MM.1S (cell line): ENCODE measurements around the gene ARHGAP26.

Source experiments
- DNase-seq: peaks from one replicate; pipeline ENCODE4 v3.0.0-alpha.2; 2015
- H2AFZ ChIP-seq: fragments of 300-600 bp; sonication (generic); 2 replicates; pipeline ENCODE4 v1.6.0; 2016; ENCODE audit warnings: antibody characterized with exemption, low read length
- H3F3A ChIP-seq: fragments of 300-600 bp; sonication (generic); 2 replicates; pipeline ENCODE4 v1.6.1; 2016; ENCODE audit warnings: mild to moderate bottlenecking, antibody characterized with exemption, low read length, moderate library complexity, mixed read lengths; ENCODE audit not compliant: insufficient read depth
- H3K27ac ChIP-seq: fragments of 300-600 bp; sonication (generic); 2 replicates; pipeline ENCODE4 v1.5.1; 2016; ENCODE audit warnings: mild to moderate bottlenecking, low read length
- H3K27me3 ChIP-seq: fragments of 300-600 bp; sonication (generic); replicated peaks from 2 replicates; pipeline ENCODE4 v1.6.0; 2016; ENCODE audit warnings: low read length; ENCODE audit not compliant: insufficient read depth
- H3K36me3 ChIP-seq: fragments of 300-600 bp; sonication (generic); replicated peaks from 2 replicates; pipeline ENCODE4 v1.6.1; 2016; ENCODE audit warnings: mild to moderate bottlenecking, low read length, mixed read lengths; ENCODE audit not compliant: insufficient read depth
- H3K4me1 ChIP-seq: fragments of 300-600 bp; sonication (generic); 2 replicates; pipeline ENCODE4 v1.6.1; 2016; ENCODE audit warnings: low read length, mixed read lengths
- H3K4me2 ChIP-seq: fragments of 300-600 bp; sonication (generic); 2 replicates; pipeline ENCODE4 v1.6.0; 2016; ENCODE audit warnings: low read depth, low read length
- H3K4me3 ChIP-seq: fragments of 300-600 bp; sonication (generic); 2 replicates; pipeline ENCODE4 v1.5.1; 2016; ENCODE audit warnings: low read length, mixed read lengths
- H3K79me2 ChIP-seq: fragments of 300-600 bp; sonication (generic); 2 replicates; pipeline ENCODE4 v1.6.1; 2016; ENCODE audit warnings: mixed run types, low read length, mixed read lengths
- H3K9ac ChIP-seq: fragments of 300-600 bp; sonication (generic); 2 replicates; pipeline ENCODE4 v1.6.1; 2016; ENCODE audit warnings: low read length, mixed read lengths
- H3K9me2 ChIP-seq: fragments of 300-600 bp; sonication (generic); replicated peaks from 2 replicates; pipeline ENCODE4 v1.6.1; 2016; ENCODE audit warnings: mild to moderate bottlenecking, low read length, mixed read lengths; ENCODE audit not compliant: insufficient read depth
- H3K9me3 ChIP-seq: fragments of 300-600 bp; sonication (generic); replicated peaks from 2 replicates; pipeline ENCODE4 v1.6.1; 2016; ENCODE audit warnings: mild to moderate bottlenecking, low read length, mixed read lengths; ENCODE audit not compliant: insufficient read depth
- H4K20me1 ChIP-seq: fragments of 300-600 bp; sonication (generic); 2 replicates; pipeline ENCODE4 v1.6.1; 2016; ENCODE audit warnings: mild to moderate bottlenecking, low read length, moderate library complexity, mixed read lengths; ENCODE audit not compliant: insufficient read depth
- EZH2 ChIP-seq: fragments of 300-600 bp; sonication (generic); optimal IDR thresholded peaks from 2 replicates; pipeline ENCODE3; 2017; ENCODE audit warnings: low read depth, mild to moderate bottlenecking, antibody characterized with exemption, low read length, mixed read lengths
- EZH2phosphoT487 ChIP-seq: fragments of 300-600 bp; sonication (generic); IDR thresholded peaks from 2 replicates; pipeline ENCODE4 v1.6.1; 2018; ENCODE audit warnings: antibody characterized with exemption, low read length
- TF ChIP-seq, protein P1 (sequence below): fragments of 300-600 bp; sonication (generic); IDR thresholded peaks from 2 replicates; pipeline ENCODE4 v1.5.1; 2016; ENCODE audit warnings: antibody characterized with exemption, low read length, mixed read lengths

ARHGAP26 gene

DNA sequence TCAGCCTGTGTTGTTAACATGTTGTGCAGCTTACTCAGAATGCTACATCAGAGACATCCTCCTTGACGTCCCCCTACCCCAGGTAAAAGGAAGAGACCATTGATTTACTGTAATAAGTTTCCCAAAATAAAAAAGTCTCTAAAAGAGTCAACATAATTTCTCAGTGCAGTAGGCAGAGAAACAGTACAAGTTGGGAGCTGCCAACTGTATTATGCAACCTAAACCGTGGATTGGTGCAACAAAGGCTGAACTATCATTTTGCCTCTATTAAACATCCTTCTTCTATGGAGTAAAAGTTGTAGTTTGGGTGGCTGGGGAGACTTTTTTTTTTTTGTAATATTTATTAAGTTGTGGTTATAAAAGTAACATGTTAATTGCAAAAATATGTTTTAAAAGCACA, 425.3 kb downstream of the ARHGAP26 start:
- no peak overlapping the region for H3K4me3 ChIP-seq
- H3K9me3 ChIP-seq: no peaks in the 10 kb centered on the region; the same call in 1 of the 2 replicates
- no peaks in the 10 kb centered on the region for H3K79me2 ChIP-seq
- no peaks in the 10 kb centered on the region for H3F3A ChIP-seq
- no peak overlapping the region for H3K27ac ChIP-seq
- H3K4me2 ChIP-seq: no peak overlapping the region
- H3K9ac ChIP-seq: no peak overlapping the region
- no peaks in the 10 kb centered on the region for H3K36me3 ChIP-seq
- DNase-seq: no peak
- H4K20me1 ChIP-seq: no peaks in the 10 kb centered on the region
- no peaks in the 10 kb centered on the region for H3K27me3 ChIP-seq
- H3K4me1 ChIP-seq: no peaks in the 10 kb centered on the region
- H2AFZ ChIP-seq: no peak overlapping the region
- no peak for TF ChIP-seq EZH2
- no peak for TF ChIP-seq EZH2phosphoT487
- TF ChIP-seq, protein P1, sequence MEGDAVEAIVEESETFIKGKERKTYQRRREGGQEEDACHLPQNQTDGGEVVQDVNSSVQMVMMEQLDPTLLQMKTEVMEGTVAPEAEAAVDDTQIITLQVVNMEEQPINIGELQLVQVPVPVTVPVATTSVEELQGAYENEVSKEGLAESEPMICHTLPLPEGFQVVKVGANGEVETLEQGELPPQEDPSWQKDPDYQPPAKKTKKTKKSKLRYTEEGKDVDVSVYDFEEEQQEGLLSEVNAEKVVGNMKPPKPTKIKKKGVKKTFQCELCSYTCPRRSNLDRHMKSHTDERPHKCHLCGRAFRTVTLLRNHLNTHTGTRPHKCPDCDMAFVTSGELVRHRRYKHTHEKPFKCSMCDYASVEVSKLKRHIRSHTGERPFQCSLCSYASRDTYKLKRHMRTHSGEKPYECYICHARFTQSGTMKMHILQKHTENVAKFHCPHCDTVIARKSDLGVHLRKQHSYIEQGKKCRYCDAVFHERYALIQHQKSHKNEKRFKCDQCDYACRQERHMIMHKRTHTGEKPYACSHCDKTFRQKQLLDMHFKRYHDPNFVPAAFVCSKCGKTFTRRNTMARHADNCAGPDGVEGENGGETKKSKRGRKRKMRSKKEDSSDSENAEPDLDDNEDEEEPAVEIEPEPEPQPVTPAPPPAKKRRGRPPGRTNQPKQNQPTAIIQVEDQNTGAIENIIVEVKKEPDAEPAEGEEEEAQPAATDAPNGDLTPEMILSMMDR: no peak
- no peaks in the 10 kb centered on the region for H3K9me2 ChIP-seq

DNA sequence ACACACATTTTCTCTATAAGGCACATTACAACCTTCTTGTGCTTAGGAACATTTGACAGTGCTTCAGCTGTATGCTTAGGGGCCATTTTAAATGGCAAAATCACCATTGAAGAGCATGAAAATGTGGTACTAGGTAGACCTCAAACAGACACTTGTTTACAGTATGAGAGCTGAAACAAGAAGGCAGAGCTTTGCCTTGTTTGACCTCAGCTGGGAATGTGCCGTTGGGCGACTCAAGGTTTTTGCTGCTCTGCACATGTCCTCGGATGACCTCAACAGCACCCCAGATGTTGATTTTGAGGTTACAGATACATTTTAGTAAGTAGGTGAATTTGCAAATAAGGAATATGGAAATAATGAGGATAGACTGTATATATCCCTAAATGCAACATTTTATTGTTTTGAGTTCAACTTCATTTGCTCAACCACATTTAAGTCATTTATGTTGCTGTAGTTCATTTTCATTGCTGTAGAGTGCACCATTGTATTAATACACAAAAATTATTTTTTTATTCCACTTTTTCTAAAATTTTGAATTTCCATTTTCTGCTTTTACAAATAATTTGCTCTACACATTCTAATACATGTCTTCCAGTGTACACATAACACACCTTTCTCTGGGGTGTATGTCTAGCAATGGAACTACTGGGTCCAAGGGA, 426.6 kb downstream of the ARHGAP26 start:
- TF ChIP-seq EZH2 (no peak), EZH2phosphoT487 (no peak)
- TF ChIP-seq, protein P1: no peak
- H3K9me2 ChIP-seq: no peaks in the 10 kb centered on the region
- no peaks in the 10 kb centered on the region for H3K36me3 ChIP-seq
- H3K9me3 ChIP-seq: no peaks in the 10 kb centered on the region
- H3K27me3 ChIP-seq: no peaks in the 10 kb centered on the region
- DNase-seq: no peak
- H3K79me2 ChIP-seq: no peaks in the 10 kb centered on the region
- H4K20me1 ChIP-seq: no peaks in the 10 kb centered on the region
- H3K4me3 ChIP-seq: no peak overlapping the region
- no peaks in the 10 kb centered on the region for H3F3A ChIP-seq
- H3K9ac ChIP-seq: no peak overlapping the region
- no peak overlapping the region for H2AFZ ChIP-seq
- H3K4me2 ChIP-seq: no peak overlapping the region
- no peaks in the 10 kb centered on the region for H3K4me1 ChIP-seq
- no peak overlapping the region for H3K27ac ChIP-seq

DNA sequence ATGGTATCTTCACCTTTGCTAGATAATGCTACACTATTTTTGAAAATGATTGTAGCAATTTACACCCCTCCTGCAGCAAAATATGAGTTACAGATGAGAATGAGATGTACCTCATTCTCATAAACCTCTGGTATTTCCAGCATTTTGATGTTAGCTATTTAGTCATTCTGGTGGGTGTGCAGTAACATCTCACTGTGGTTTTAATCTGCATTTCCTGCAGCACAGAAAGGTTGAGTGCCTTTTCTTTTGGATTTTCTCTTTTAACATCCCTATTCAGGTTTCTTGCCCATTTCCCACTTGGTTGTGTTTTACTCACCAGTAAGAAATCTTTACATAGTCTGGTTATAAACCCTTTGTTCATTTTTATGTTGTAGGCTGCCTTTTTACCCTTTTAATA, 427.1 kb downstream of the ARHGAP26 start:
- Histone ChIP-seq H4K20me1 (no peaks in the 10 kb centered on the region), H3K4me1 (no peaks in the 10 kb centered on the region), H3K9me3 (no peaks in the 10 kb centered on the region), H3K9ac (no peak overlapping the region), H3K79me2 (no peaks in the 10 kb centered on the region), H3F3A (no peaks in the 10 kb centered on the region), H3K4me3 (no peak overlapping the region), H3K36me3 (no peaks in the 10 kb centered on the region), H3K9me2 (no peaks in the 10 kb centered on the region), H3K27ac (no peak overlapping the region), H3K4me2 (no peak overlapping the region), H3K27me3 (no peaks in the 10 kb centered on the region), H2AFZ (no peak overlapping the region)
- DNase-seq: no peak
- TF ChIP-seq, protein P1: no peak
- TF ChIP-seq EZH2 (no peak), EZH2phosphoT487 (no peak)
